Astrocyte (in vitro differentiated cells and primary cell): ENCODE data around the gene TNFSF13.

Source experiments
- CTCF ChIP-seq: IDR thresholded peaks from 2 replicates; pipeline ENCODE4 v1.5.1; 2011; ENCODE audit warnings: low read depth, mild to moderate bottlenecking, inconsistent platforms, low read length, moderate library complexity; ENCODE audit not compliant: insufficient read depth
- EZH2 ChIP-seq: IDR thresholded peaks from 2 replicates; pipeline ENCODE4 v1.6.1; 2012; ENCODE audit warnings: mild to moderate bottlenecking, low read length, inconsistent platforms; ENCODE audit not compliant: insufficient read depth

DNA sequence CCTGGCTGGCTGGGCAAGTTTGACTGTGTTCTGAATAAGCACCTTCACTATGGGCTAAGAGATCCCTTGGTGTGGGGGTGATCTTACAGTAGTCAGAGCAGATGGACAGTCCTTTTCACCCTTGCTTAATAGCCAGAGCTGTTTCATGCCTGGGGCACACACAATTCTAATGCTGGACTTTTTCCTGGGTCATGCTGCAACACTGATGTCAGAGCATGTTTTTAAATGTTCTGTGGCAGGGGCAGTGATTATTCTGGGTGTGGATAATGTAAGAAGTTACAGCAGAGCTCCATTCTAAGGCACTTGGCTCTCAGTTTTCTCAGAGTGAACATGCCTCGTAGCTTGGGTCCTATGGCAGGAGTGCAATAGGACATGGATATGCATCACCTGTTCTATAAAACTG is 16.9 kb downstream of the TNFSF13 start:
- TF ChIP-seq CTCF (no peak), EZH2 (no peak)
